ENCODE measurements around the gene FHOD3.

The FHOD3 gene

DNA sequence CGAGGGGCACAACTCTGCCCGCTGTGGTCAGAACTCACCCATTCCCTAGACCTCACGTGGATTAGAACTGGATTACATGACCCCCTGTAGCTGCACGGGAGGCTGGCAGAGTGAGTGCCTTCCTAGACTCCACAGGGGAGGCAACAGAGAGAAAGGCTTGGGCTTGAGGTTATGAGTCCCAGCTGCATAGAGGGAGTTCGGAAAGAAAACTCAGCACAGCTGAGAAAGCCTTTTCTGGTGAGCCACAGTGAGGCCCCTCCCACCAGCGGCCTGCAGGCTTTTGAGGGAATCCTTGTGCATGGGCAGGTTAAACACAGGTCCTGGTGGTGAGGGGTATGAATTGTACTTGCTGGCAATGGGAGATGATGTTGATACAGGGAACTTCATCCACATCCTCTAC lies 217.3 kb downstream of the FHOD3 start:
- TF ChIP-seq, protein P1, sequence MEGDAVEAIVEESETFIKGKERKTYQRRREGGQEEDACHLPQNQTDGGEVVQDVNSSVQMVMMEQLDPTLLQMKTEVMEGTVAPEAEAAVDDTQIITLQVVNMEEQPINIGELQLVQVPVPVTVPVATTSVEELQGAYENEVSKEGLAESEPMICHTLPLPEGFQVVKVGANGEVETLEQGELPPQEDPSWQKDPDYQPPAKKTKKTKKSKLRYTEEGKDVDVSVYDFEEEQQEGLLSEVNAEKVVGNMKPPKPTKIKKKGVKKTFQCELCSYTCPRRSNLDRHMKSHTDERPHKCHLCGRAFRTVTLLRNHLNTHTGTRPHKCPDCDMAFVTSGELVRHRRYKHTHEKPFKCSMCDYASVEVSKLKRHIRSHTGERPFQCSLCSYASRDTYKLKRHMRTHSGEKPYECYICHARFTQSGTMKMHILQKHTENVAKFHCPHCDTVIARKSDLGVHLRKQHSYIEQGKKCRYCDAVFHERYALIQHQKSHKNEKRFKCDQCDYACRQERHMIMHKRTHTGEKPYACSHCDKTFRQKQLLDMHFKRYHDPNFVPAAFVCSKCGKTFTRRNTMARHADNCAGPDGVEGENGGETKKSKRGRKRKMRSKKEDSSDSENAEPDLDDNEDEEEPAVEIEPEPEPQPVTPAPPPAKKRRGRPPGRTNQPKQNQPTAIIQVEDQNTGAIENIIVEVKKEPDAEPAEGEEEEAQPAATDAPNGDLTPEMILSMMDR (IDR thresholded peaks at IDR 0.05; ENCODE audit: control insufficient read depth, extremely low read depth, insufficient read depth): no peak
- H3K4me3 ChIP-seq (ENCODE audit: low read depth, low read length): no peak overlapping the region
- no peak for DNase-seq (ENCODE audit: low read depth)

- DNase-seq (ENCODE audit: low read depth): no peak
- no peak overlapping the region for H3K4me3 ChIP-seq (ENCODE audit: low read depth, low read length)
- TF ChIP-seq, protein P1 (IDR thresholded peaks at IDR 0.05; ENCODE audit: control insufficient read depth, extremely low read depth, insufficient read depth): no peak
These were observed 218.7 kb downstream of the FHOD3 start for GRCh38 chr18:36516258-36516657.

DNA sequence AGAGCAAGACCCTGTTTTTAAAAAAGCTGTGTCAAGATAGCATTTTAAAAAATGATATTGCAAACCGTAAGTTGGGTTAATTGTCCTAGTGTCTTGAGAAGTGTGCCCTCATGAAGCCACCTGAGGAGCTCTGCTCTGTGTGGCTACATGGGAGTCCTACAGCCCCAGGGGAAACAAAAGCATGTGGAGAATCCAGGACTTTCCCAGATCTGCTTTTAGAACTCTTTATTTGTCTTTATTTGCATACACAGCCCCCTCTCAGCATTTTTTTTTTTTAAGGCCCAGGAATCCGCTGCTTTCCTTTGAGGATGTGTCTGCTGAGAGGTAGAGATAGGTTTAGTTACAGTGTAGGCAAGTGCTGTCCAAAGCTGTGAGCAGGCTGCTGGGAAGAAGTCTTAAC lies 219.2 kb downstream of the FHOD3 start:
- DNase-seq (ENCODE audit: low read depth): no peak
- TF ChIP-seq, protein P1 (IDR thresholded peaks at IDR 0.05; ENCODE audit: control insufficient read depth, extremely low read depth, insufficient read depth): no peak
- H3K4me3 ChIP-seq (ENCODE audit: low read depth, low read length): no peak overlapping the region

- no peak for DNase-seq (ENCODE audit: low read depth)
- H3K4me3 ChIP-seq (ENCODE audit: low read depth, low read length): no peak overlapping the region
- TF ChIP-seq, protein P1 (IDR thresholded peaks at IDR 0.05; ENCODE audit: control insufficient read depth, extremely low read depth, insufficient read depth): no peak
These were observed 221.3 kb downstream of the FHOD3 start for GRCh38 chr18:36518839-36519238.

DNA sequence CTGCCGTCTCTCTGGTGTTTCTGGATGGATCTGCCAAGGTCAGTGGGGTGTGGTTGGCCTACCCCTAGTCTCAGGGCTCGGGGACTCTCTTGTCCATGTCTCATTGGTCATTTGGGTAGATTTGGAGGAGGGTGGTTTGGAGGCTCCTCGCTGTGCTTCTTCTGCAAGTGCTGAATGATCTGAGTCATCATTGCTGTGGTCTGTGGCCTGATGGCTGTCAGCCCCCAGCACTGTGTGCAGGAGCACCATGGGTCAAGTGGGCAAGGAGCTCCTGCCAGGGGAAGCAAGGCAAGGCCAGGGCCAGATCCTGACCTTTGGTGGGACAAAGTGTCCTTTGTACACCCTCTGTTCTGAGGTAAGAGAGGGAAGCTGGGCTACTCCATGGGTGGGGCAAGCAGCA lies 221.8 kb downstream of the FHOD3 start:
- TF ChIP-seq, protein P1 (IDR thresholded peaks at IDR 0.05; ENCODE audit: control insufficient read depth, extremely low read depth, insufficient read depth): no peak
- no peak overlapping the region for H3K4me3 ChIP-seq (ENCODE audit: low read depth, low read length)
- no peak for DNase-seq (ENCODE audit: low read depth)

DNA sequence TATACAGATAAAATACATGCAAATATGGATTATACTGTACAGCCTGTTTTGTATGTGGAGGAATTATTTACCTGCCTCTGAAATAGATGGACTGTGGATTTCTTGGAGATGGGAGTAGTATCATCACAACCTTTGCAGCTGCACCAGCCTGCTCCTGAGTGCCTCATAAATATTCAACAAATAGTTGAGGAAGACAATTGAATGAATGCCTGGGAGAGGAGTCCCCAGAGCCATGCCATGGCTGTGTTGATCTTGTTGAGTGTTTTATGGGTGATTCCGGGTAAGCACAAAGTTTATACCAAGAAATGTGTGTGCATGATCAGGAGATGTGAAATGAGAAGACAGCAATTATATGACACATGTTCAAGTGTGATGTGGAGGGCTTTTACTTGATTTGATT lies 225.0 kb downstream of the FHOD3 start:
- H3K4me3 ChIP-seq (ENCODE audit: low read depth, low read length): no peak overlapping the region
- DNase-seq (ENCODE audit: low read depth): no peak
- TF ChIP-seq, protein P1 (IDR thresholded peaks at IDR 0.05; ENCODE audit: control insufficient read depth, extremely low read depth, insufficient read depth): no peak

DNA sequence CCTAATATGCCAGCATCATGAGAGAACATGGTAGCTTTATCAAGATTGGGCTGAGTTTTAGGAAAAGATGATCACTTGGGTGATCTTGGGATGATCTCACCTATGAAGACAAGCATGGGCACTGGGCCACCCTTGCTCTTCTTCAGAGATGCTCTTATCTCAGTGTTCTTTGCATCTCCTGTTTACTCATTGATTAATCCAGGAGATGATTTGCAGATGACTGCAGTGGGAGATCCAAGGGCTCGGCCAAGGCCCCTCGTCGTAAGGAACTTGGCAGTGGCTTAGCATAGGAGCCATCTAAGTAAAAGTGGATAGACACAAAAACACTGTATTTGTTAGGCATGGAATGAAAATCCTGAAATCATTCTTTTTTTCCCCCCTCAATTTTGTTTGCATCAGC lies 228.4 kb downstream of the FHOD3 start:
- TF ChIP-seq, protein P1 (IDR thresholded peaks at IDR 0.05; ENCODE audit: control insufficient read depth, extremely low read depth, insufficient read depth): no peak
- H3K4me3 ChIP-seq (ENCODE audit: low read depth, low read length): no peak overlapping the region

More for the DNA sequence above, 228.4 kb downstream of the FHOD3 start:
- DNase-seq (ENCODE audit: low read depth): no peak

All from LNCaP clone FGC (cell line).